HepG2 (cell line): ENCODE results near the gene TCFL5. TPM values are rescaled to one million over a fixed set of nuclear protein-coding genes. Genes with fewer than 3 reads are reported as not detected.

Experiments used
- ARID2 ChIP-seq: sonication (generic); formaldehyde crosslinking; IDR thresholded peaks from 2 replicates; pipeline ENCODE4 v1.8.1; 2022; ENCODE audit warnings: mild to moderate bottlenecking, missing genetic modification reagents, borderline replicate concordance
- HIVEP1 ChIP-seq: sonication (generic); formaldehyde crosslinking; IDR thresholded peaks from 2 replicates; pipeline ENCODE4 v1.4.0; 2020; ENCODE audit warnings: mild to moderate bottlenecking, missing genetic modification reagents
- HNRNPK ChIP-seq: fragments of 200-400 bp; formaldehyde crosslinking; IDR thresholded peaks from 2 replicates; pipeline ENCODE4 v1.6.1; 2018; ENCODE audit warnings: low read length, low read depth, moderate library complexity, mild to moderate bottlenecking; ENCODE audit not compliant: poor library complexity, severe bottlenecking
- KDM2A ChIP-seq: sonication (generic); formaldehyde crosslinking; IDR thresholded peaks from 2 replicates; pipeline ENCODE4 v1.4.0; 2020; ENCODE audit warnings: low read depth, missing genetic modification reagents, borderline replicate concordance
- KDM5B ChIP-seq: sonication (generic); formaldehyde crosslinking; IDR thresholded peaks from 2 replicates; pipeline ENCODE4 v1.4.0; 2020; ENCODE audit warnings: missing genetic modification reagents, mild to moderate bottlenecking, borderline replicate concordance
- MLXIP ChIP-seq: sonication (generic); formaldehyde crosslinking; IDR thresholded peaks from 2 replicates; pipeline ENCODE4 v1.9.0; 2021; ENCODE audit warnings: missing genetic modification reagents, borderline replicate concordance
- SAP130 ChIP-seq: IDR thresholded peaks from 2 replicates; pipeline ENCODE4 v1.6.1; 2016; ENCODE audit warnings: low read depth
- SMC3 ChIP-seq: IDR thresholded peaks from 2 replicates; pipeline ENCODE4 v1.6.1; 2011; ENCODE audit warnings: low read length, improper control_type of control experiment
- TAF1 ChIP-seq: sonication (generic); formaldehyde crosslinking; IDR thresholded peaks from 2 replicates; pipeline ENCODE4 v1.4.0; 2020; ENCODE audit warnings: missing genetic modification reagents
- TBX3 ChIP-seq: fragments of 450-650 bp; IDR thresholded peaks from 2 replicates; pipeline ENCODE4 v1.6.1; 2017; ENCODE audit warnings: antibody characterized with exemption, mild to moderate bottlenecking, inconsistent platforms, borderline replicate concordance
- ZMAT3 ChIP-seq: sonication (generic); formaldehyde crosslinking; conservative IDR thresholded peaks from 2 replicates; pipeline ENCODE4 v1.7.0; 2021; ENCODE audit warnings: missing genetic modification reagents
- ZNF589 ChIP-seq: sonication (generic); formaldehyde crosslinking; conservative IDR thresholded peaks from 2 replicates; pipeline ENCODE4 v1.8.0; 2022; ENCODE audit warnings: mild to moderate bottlenecking, moderate library complexity, missing genetic modification reagents
- ZNF710 ChIP-seq: sonication (generic); formaldehyde crosslinking; IDR thresholded peaks from 2 replicates; pipeline ENCODE4 v1.5.0; 2020; ENCODE audit warnings: mild to moderate bottlenecking, missing genetic modification reagents, borderline replicate concordance
- polyA plus RNA-seq, 8 experiments: library from polyadenylated mRNA; depleted of rRNA in 3 of 8; stranded (reverse) in 7 of 8; unstranded in 1 of 8; fragments of >200 nt; fragmentation: Illumina TruSeq in 4 of 8; extraction: Trizol in 4 of 8; gene quantifications; 2 replicates each; pipeline versions ENCODE4 v1.2.1 to v1.2.3, GENCODE V29; 2011 to 2016; ENCODE audit warnings: low read depth in 4 of 8, missing spikeins in 1 of 8, mixed read lengths in 1 of 8; ENCODE audit not compliant: insufficient read depth in 1 of 8
- total RNA-seq, 5 experiments: library from RNA; depleted of rRNA; stranded (reverse); fragments of >200 nt; fragmentation: Illumina TruSeq; extraction: Trizol; gene quantifications; 2 replicates each; pipeline ENCODE4 v1.2.3, GENCODE V29; 2016; ENCODE audit warnings: low read depth in 1 of 5

The TCFL5 gene
- total and polyA plus RNA-seq, 2 of the 13 experiments (the other 11 are each of a cell fraction or from before 2014, with no cell fraction given), result 14.8 to 20.0 TPM

- 0 out of 2 replicates have a peak, but pooled peaks have one; percentile 66 for TF ChIP-seq MLXIP (CRISPR knock-in tag)
- no peak for TF ChIP-seq TBX3
- no peak; the same call in 1 of the 2 replicates for TF ChIP-seq TAF1 (CRISPR knock-in tag)
- TF ChIP-seq HNRNPK, result no peak
- TF ChIP-seq SAP130, result peak; percentile 69
- peak; percentile 85 for TF ChIP-seq SMC3
- peak; percentile 46; the same call in 1 of the 2 replicates for TF ChIP-seq ZMAT3
- peak; percentile 42; the same call in 1 of the 2 replicates for TF ChIP-seq ZNF710 (CRISPR knock-in tag)
- TF ChIP-seq KDM2A (CRISPR knock-in tag), result peak; percentile 99
- peak; percentile 89; the same call in 1 of the 2 replicates for TF ChIP-seq KDM5B (CRISPR knock-in tag)
- TF ChIP-seq ZNF589 (CRISPR knock-in tag), result peak; percentile 40; the same call in 1 of the 2 replicates
- TF ChIP-seq ARID2, result 0 out of 2 replicates have a peak, but pooled peaks have one; percentile 75
- TF ChIP-seq HIVEP1 (CRISPR knock-in tag), result peak; percentile 82; the same call in 1 of the 2 replicates
Observed at GRCh38 chr20:62900052-62900691, 38.5 kb upstream of the TCFL5 start (continued).
